Kidney (tissue), 14 donors: ENCODE results near the gene FAM184B. TPM values are rescaled to one million over a fixed set of nuclear protein-coding genes. Genes with fewer than 3 reads are reported as not detected.

Experiments
- DNase-seq, 5 donors: peaks; one replicate each; pipeline ENCODE4 v3.0.0-alpha.2; 2013 to 2020
- FAIRE-seq: peaks from 2 replicates; lab custom pipeline; 2012; peaks lifted over from hg19 to GRCh38; lab: Jason Lieb, UNC
- H3K27ac ChIP-seq, 2 donors: one replicate each; pipeline ENCODE4 v1.7.0; 2013; ENCODE audit warnings: low read depth in 2 of 2, low read length in 2 of 2, inconsistent platforms in 1 of 2
- H3K27me3 ChIP-seq: one replicate; pipeline ENCODE4 v1.7.1; 2013; ENCODE audit warnings: low read length, inconsistent platforms; ENCODE audit not compliant: control insufficient read depth, insufficient read depth
- H3K36me3 ChIP-seq, 3 donors: one replicate each; pipeline versions ENCODE4 v1.7.0 to v1.7.1; 2013; ENCODE audit warnings: low read length in 3 of 3, control low read depth in 1 of 3, inconsistent platforms in 1 of 3; ENCODE audit not compliant: insufficient read depth in 3 of 3, control insufficient read depth in 2 of 3
- H3K4me1 ChIP-seq, 3 donors: one replicate each; pipeline versions ENCODE4 v1.7.0 to v1.7.1; 2013; ENCODE audit warnings: low read length in 3 of 3, inconsistent platforms in 1 of 3, low read depth in 1 of 3; ENCODE audit not compliant: control insufficient read depth in 2 of 3, insufficient read depth in 2 of 3
- H3K4me3 ChIP-seq, 3 donors: one replicate each; pipeline versions ENCODE4 v1.7.0 to v1.8.1; 2013; ENCODE audit warnings: low read length in 3 of 3, control low read depth in 1 of 3, inconsistent platforms in 1 of 3
- H3K9ac ChIP-seq, 3 donors: one replicate each; pipeline versions ENCODE4 v1.7.0 to v1.7.1; 2013; ENCODE audit warnings: low read length in 3 of 3, control low read depth in 1 of 3, inconsistent platforms in 1 of 3
- H3K9me3 ChIP-seq, 3 donors: one replicate each; pipeline versions ENCODE4 v1.7.0 to v1.7.1; 2013; ENCODE audit warnings: low read length in 3 of 3, control low read depth in 1 of 3, inconsistent platforms in 1 of 3; ENCODE audit not compliant: control insufficient read depth in 2 of 3, insufficient read depth in 1 of 3
- intact Hi-C: fragments of 100-400 bp; cut with DNase I; formaldehyde crosslinking; loops from one replicate; pipeline ENCODE4 v1.11.1; 2022
- polyA plus RNA-seq: library from polyadenylated mRNA; stranded (reverse); fragments of 350-450 nt; fragmentation: Illumina TruSeq; extraction: RNeasy Lipid Tissue Mini Kit (QIAGEN cat#74804); gene quantifications from one replicate; pipeline ENCODE4 v1.2.3, GENCODE V29; 2014; ENCODE audit warnings: low read depth, low replicate concordance; ENCODE audit not compliant: insufficient read depth
- total RNA-seq: library from RNA; stranded (reverse); fragmentation: NEBNext Ultra II Directional; extraction: Animal tissue kit (Norgen Biotek cat#: 25700); gene quantifications from one replicate; pipeline ENCODE4 v1.2.1, GENCODE V29; 2021
- TF ChIP-seq, protein P1 (sequence below): IDR thresholded peaks from 3 replicates; pipeline ENCODE4 v1.5.1; 2012; ENCODE audit warnings: mild to moderate bottlenecking, moderate library complexity, borderline replicate concordance; ENCODE audit not compliant: insufficient read depth; ENCODE audit errors: extremely low read depth
- donor health status: control.
- donor health status: control.
- donor health status: control.
- donor health status: control.
- donor health status: control.
- donor health status: DM: yes; HTN: yes; CAD: no.
- donor health status: Normal renal cell carcinoma (clear cell type).

FAM184B gene
- total and polyA plus RNA-seq, 2 donors from 2014 or later = 0.09 to 0.39 TPM

DNA sequence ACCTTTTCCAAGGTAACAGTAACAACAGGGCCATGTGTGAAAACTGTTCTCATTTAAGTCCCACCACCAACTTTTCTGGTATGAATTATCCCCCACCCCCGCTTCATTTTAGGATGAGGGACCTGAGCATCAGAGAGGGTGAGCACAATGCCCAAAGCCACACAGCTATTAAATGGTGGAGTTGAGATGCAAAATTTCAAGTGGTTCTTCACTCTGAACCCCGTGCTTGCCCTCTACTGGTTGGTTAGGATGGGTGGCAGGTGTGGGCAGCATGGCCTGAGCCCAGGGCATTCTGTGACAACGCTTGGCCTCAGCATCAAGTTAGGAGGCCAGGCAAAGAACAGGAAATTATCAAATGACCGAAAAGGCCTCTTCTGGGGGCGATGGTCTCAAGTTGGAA, 133.5 kb downstream of the FAM184B start:
- H3K9ac ChIP-seq = no peak overlapping the region
- H3K36me3 ChIP-seq = no peaks in the 10 kb centered on the region
- H3K4me3 ChIP-seq = no peak overlapping the region
- no peak for FAIRE-seq
- no peaks in the 10 kb centered on the region for H3K4me1 ChIP-seq
- intact Hi-C loops = no loop called here
- TF ChIP-seq, protein P1, sequence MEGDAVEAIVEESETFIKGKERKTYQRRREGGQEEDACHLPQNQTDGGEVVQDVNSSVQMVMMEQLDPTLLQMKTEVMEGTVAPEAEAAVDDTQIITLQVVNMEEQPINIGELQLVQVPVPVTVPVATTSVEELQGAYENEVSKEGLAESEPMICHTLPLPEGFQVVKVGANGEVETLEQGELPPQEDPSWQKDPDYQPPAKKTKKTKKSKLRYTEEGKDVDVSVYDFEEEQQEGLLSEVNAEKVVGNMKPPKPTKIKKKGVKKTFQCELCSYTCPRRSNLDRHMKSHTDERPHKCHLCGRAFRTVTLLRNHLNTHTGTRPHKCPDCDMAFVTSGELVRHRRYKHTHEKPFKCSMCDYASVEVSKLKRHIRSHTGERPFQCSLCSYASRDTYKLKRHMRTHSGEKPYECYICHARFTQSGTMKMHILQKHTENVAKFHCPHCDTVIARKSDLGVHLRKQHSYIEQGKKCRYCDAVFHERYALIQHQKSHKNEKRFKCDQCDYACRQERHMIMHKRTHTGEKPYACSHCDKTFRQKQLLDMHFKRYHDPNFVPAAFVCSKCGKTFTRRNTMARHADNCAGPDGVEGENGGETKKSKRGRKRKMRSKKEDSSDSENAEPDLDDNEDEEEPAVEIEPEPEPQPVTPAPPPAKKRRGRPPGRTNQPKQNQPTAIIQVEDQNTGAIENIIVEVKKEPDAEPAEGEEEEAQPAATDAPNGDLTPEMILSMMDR = no peak
- no peak overlapping the region for H3K27ac ChIP-seq
- no peak for DNase-seq
- no peaks in the 10 kb centered on the region for H3K9me3 ChIP-seq
- no peaks in the 10 kb centered on the region for H3K27me3 ChIP-seq

DNA sequence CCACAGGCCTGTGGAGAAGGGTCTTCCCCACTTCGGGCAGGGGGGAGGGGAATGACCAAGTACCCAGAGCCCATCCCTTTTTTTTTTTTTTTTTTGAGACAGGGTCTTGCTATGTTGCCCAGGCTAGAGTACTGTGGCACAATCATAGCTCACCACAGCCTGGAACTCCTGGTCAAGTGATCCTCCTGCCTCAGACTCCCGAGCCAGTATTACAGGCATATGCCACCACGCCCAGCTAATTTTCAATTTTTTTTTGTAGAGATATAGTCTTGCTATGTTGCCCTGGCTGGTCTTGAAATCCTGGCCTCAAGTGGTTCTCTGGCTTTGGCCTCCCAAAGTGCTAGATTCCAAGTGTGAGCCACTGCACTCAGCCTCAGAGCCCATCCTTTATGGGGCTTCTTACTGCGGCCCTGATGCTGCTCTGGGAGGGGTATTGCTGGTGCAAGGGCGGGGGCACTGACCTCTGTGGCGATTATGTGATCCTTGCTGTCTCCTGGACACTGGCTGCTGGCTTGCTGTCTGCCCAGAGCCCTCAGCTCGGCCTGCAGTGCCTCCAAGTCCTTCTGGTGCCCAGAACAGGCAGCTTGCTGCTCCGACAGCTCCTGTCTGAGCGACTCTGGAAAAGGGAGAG, 134.1 kb downstream of the FAM184B start:
- H3K27me3 ChIP-seq = no peaks in the 10 kb centered on the region
- intact Hi-C loops = no loop called here

DNA sequence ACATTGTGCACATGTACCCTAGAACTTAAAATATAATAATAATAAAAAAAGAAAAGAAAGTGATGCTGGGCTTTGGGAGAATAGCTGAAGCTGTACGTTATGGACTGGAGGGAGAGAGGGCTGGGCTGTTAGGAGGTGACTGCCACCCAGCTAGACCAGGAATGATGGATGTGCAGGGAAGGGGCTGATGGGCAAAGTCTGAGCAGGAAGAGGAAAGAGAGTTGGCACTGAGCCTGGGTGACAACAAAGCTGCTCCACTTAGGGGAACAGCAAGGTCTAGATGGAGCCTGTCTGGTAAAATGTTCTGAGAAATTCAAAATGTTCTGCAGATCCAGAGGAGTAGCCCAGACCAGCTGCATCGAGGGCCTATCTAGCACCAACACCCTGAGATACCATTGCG, 134.7 kb downstream of the FAM184B start:
- Histone ChIP-seq H3K27ac (no peak overlapping the region), H3K4me3 (no peak overlapping the region), H3K4me1 (no peaks in the 10 kb centered on the region), H3K36me3 (no peaks in the 10 kb centered on the region), H3K9ac (no peak overlapping the region), H3K9me3 (peaks cover 0 to 4% (median 0%) of the 10 kb centered on the region in 3 donors), H3K27me3 (no peaks in the 10 kb centered on the region)
- DNase-seq (no peak), FAIRE-seq (no peak)
- TF ChIP-seq, protein P1 = no peak
- intact Hi-C loops = no loop called here

More for the DNA sequence above, 134.1 kb downstream of the FAM184B start:
- Histone ChIP-seq H3K4me1 (no peaks in the 10 kb centered on the region), H3K36me3 (no peaks in the 10 kb centered on the region), H3K27ac (no peak overlapping the region), H3K9ac (no peak overlapping the region), H3K4me3 (no peak overlapping the region), H3K9me3 (peaks cover 0 to 4% (median 0%) of the 10 kb centered on the region in 3 donors)
- TF ChIP-seq, protein P1 = no peak
- DNase-seq (no peak), FAIRE-seq (no peak)

DNA sequence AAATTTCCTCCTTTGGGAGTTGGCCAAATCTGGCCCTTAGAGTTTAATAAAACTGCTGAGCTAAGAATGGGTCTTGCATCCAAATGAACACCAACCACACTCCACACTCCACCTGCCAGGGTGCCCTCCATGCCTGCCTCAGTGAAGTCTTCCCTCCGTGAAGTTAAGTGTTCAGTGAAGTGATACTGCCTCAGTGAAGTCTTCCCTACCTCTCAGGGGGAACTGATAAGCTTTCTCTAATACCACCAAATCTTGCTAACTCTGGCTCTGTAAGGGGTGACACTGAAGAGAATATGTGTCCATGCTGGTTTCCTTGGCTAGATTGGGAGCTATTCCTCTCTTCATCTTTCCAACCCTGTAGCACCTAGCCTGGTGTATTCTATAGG, 139.0 kb downstream of the FAM184B start:
- intact Hi-C loops = no loop called here
- TF ChIP-seq, protein P1 = no peak
- H3K9ac ChIP-seq = no peak overlapping the region
- H3K27ac ChIP-seq = no peak overlapping the region
- H3K36me3 ChIP-seq = no peaks in the 10 kb centered on the region
- no peaks in the 10 kb centered on the region for H3K27me3 ChIP-seq
- FAIRE-seq (no peak), DNase-seq (peak in 1 of 5 donors; percentile 20)
- peaks cover 0 to 4% (median 0%) of the 10 kb centered on the region in 3 donors for H3K9me3 ChIP-seq
- no peak overlapping the region for H3K4me3 ChIP-seq
- no peaks in the 10 kb centered on the region for H3K4me1 ChIP-seq
